GM19025 (cell line): ENCODE results near the gene SYF2.
"Not testable (repeated sequence)": the region's sequence is repeated elsewhere in the genome, so short reads cannot be mapped to it uniquely, and the experiment has no call there.

Experiments used
- ATAC-seq: cut with Tn5 transposase; IDR thresholded peaks from one replicate; pipeline ENCODE4 v1.9.1; 2021; ENCODE audit warnings: mild to moderate bottlenecking, low read depth, moderate library complexity; ENCODE audit not compliant: unreplicated experiment

Gene SYF2

GRCh38 chr1:25209516-25209915 is 22.8 kb downstream of the SYF2 start:
- no peak for ATAC-seq

- ATAC-seq, result no peak
Observed at GRCh38 chr1:25208561-25209222, 23.6 kb downstream of the SYF2 start.

- no peak for ATAC-seq
Observed at GRCh38 chr1:25208092-25208491, 24.2 kb downstream of the SYF2 start.

- ATAC-seq, result no peak
Observed at GRCh38 chr1:25206201-25206600, 26.1 kb downstream of the SYF2 start.

- ATAC-seq, result no peak
Observed at GRCh38 chr1:25205786-25206185, 26.5 kb downstream of the SYF2 start.

GRCh38 chr1:25204797-25205480 is 27.4 kb downstream of the SYF2 start:
- no peak for ATAC-seq

- ATAC-seq, result no peak
Observed at GRCh38 chr1:25201006-25201405, 31.3 kb downstream of the SYF2 start.

- ATAC-seq, result no peak
Observed at GRCh38 chr1:25199819-25200620, 32.3 kb downstream of the SYF2 start.

- ATAC-seq, result no peak
Observed at GRCh38 chr1:25198663-25199252, 33.5 kb downstream of the SYF2 start.

- ATAC-seq, result no peak
Observed at GRCh38 chr1:25197982-25198662, 34.2 kb downstream of the SYF2 start.

- no peak for ATAC-seq
Observed at GRCh38 chr1:25197235-25197975, 34.9 kb downstream of the SYF2 start.

- no peak for ATAC-seq
Observed at GRCh38 chr1:25196830-25197229, 35.5 kb downstream of the SYF2 start.

GRCh38 chr1:25195835-25196234 is 36.5 kb downstream of the SYF2 start:
- ATAC-seq, result no peak

- ATAC-seq, result no peak
Observed at GRCh38 chr1:25194572-25195020, 37.7 kb downstream of the SYF2 start.

- ATAC-seq, result no peak
Observed at GRCh38 chr1:25194054-25194453, 38.2 kb downstream of the SYF2 start.

- no peak for ATAC-seq
Observed at GRCh38 chr1:25193229-25193628, 39.1 kb downstream of the SYF2 start.

GRCh38 chr1:25192154-25192553 is 40.1 kb downstream of the SYF2 start:
- no peak for ATAC-seq

GRCh38 chr1:25190260-25190659 is 42.0 kb downstream of the SYF2 start:
- no peak for ATAC-seq

GRCh38 chr1:25187904-25188303 is 44.4 kb downstream of the SYF2 start:
- not testable (repeated sequence) for ATAC-seq

- ATAC-seq, result no peak
Observed at GRCh38 chr1:25187077-25187476, 45.2 kb downstream of the SYF2 start.
